ENCODE measurements around the gene TRABD2A. TPM values are rescaled to one million over a fixed set of nuclear protein-coding genes. Genes with fewer than 3 reads are reported as not detected.
"Not testable (repeated sequence)": the region's sequence is repeated elsewhere in the genome, so short reads cannot be mapped to it uniquely, and the experiment has no call there.

The TRABD2A gene
- total RNA-seq, 1 experiment from 2014 or later: 0.68 TPM

DNA sequence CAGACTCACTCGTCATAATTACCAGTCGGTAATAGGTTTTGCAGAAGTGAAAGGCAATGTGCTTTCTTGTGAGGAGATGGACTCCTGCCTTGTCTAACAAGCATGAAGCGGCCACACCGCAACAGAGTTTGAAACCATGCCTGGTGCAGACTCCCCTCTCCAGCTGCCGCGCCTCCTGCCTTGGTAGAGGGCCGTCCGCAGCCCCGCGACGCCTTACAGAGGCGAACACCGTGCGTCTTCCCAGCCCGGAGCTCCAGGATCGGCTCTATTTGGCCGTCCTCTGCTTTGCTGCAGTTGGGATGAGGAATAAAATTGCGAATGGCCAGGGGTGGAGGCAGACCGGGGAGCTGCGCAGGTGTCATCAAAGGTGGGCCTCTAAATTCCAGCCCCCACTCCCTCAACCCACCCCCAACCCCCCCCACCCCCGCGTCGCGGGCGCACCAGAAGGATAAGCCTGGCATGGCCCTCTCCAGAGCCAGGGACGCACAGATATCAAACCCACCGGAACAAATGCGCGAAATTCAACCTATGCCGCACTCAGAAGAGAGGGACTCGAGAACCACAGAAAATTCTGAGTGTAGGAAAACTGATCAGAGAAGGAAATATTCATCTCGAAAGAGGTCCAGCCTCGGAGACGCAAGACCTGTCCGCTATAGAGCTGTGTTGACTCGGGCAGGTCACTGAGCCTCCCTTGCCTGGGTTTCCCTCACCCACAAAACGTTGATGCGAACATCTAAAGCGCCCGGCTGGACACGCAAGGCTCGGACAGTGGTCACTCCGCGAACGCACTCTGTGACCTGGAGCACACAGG, 1.1 kb downstream of the TRABD2A start:
- Mint-ChIP-seq H3K27ac (ENCODE audit: unreplicated experiment) (no peak overlapping the region), H3K9me3 (ENCODE audit: low read depth, unreplicated experiment) (no peaks in the 10 kb centered on the region), H3K27me3 (ENCODE audit: unreplicated experiment) (peaks cover 61% of the 10 kb centered on the region), H3K4me3 (ENCODE audit: low read depth, unreplicated experiment) (peak overlapping the region; percentile 81), H3K4me1 (ENCODE audit: low read depth, unreplicated experiment) (peaks cover 23% of the 10 kb centered on the region), H3K36me3 (ENCODE audit: insufficient read depth, unreplicated experiment) (peaks cover 20% of the 10 kb centered on the region)
- no TSS peak for BruUV-seq (replicated peaks)
- CTCF ChIA-PET: interaction anchor here (0.7 to 0.9 kb wide), 2 partner anchors 24 to 106 kb away, joined by 3 to 8 read pairs; no protein-coding TSS in a partner anchor
- DNase-seq: no peak
- intact Hi-C loops (cut with micrococcal nuclease; ENCODE audit: unreplicated experiment): loop anchor here (5.0 kb wide), 2 partner anchors 72 to 382 kb away; no protein-coding TSS in a partner anchor
- TF ChIP-seq, protein P1, sequence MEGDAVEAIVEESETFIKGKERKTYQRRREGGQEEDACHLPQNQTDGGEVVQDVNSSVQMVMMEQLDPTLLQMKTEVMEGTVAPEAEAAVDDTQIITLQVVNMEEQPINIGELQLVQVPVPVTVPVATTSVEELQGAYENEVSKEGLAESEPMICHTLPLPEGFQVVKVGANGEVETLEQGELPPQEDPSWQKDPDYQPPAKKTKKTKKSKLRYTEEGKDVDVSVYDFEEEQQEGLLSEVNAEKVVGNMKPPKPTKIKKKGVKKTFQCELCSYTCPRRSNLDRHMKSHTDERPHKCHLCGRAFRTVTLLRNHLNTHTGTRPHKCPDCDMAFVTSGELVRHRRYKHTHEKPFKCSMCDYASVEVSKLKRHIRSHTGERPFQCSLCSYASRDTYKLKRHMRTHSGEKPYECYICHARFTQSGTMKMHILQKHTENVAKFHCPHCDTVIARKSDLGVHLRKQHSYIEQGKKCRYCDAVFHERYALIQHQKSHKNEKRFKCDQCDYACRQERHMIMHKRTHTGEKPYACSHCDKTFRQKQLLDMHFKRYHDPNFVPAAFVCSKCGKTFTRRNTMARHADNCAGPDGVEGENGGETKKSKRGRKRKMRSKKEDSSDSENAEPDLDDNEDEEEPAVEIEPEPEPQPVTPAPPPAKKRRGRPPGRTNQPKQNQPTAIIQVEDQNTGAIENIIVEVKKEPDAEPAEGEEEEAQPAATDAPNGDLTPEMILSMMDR (IDR thresholded peaks at IDR 0.05; ENCODE audit: unreplicated experiment): no peak

DNA sequence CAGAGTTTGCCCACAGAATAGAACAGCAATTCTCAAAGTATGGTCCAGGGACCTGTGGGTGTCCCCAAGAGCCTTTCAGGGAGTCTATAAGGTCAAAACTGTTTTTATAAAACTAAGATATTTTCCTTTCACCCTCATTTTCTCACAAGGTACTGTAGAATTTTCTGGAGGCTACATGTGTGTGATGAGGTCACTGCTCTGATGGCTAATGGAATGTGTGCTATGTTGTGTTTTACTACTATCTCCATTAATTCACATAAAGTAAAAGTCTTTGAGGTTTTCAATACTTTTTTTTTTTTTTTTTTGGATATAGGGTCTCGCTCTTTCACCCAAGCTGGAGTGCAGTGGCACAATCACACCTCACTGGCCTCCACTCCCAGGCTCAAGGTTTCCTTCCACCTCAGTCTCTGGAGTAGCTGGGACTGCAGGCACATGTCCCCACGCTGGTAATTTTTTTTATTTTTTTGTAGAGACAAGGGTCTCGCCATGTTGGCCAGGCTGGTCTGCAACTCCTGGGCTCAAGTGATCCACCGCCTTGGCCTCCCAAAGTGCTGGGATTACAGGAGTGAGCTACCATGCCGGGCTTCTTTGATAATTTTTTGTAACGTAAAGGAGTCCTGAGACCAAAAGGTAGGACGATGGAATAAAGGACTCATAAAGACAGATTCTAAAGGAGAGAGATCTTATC, 1.8 kb downstream of the TRABD2A start:
- no TSS peak for BruUV-seq (replicated peaks)
- peaks cover 20% of the 10 kb centered on the region for H3K36me3 Mint-ChIP-seq (ENCODE audit: insufficient read depth, unreplicated experiment)
- CTCF ChIA-PET: interaction anchor here (0.7 to 0.9 kb wide), 2 partner anchors 23 to 107 kb away, joined by 3 to 8 read pairs; no protein-coding TSS in a partner anchor
- no peaks in the 10 kb centered on the region for H3K9me3 Mint-ChIP-seq (ENCODE audit: low read depth, unreplicated experiment)
- intact Hi-C loops (cut with micrococcal nuclease; ENCODE audit: unreplicated experiment): no loop called here
- no peak for DNase-seq
- no peak overlapping the region for H3K27ac Mint-ChIP-seq (ENCODE audit: unreplicated experiment)
- no peak overlapping the region for H3K4me3 Mint-ChIP-seq (ENCODE audit: low read depth, unreplicated experiment)
- TF ChIP-seq, protein P1 (IDR thresholded peaks at IDR 0.05; ENCODE audit: unreplicated experiment): no peak
- H3K4me1 Mint-ChIP-seq (ENCODE audit: low read depth, unreplicated experiment): peaks cover 23% of the 10 kb centered on the region
- peaks cover 64% of the 10 kb centered on the region for H3K27me3 Mint-ChIP-seq (ENCODE audit: unreplicated experiment)

DNA sequence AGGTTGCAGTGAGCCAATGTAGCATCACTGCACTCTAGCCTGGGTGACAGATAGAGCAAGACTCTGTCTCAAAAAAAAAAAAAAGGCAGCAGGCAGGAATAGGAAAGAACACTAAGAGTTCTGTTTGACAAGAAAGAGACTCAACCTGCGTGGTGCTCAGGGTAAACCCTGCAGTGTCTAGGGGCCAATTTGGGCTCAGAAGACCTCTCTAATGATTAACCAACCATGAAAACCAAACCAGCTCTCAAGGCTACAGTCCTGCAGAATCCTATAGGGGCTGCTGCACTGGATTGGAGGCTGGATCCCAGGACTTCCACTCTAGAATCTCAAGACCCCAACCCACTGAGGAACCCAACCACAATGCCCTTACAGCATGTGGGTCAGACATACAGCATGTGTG, 2.4 kb downstream of the TRABD2A start:
- Mint-ChIP-seq H3K9me3 (ENCODE audit: low read depth, unreplicated experiment) (no peaks in the 10 kb centered on the region), H3K4me3 (ENCODE audit: low read depth, unreplicated experiment) (no peak overlapping the region), H3K27ac (ENCODE audit: unreplicated experiment) (no peak overlapping the region), H3K36me3 (ENCODE audit: insufficient read depth, unreplicated experiment) (peaks cover 20% of the 10 kb centered on the region), H3K4me1 (ENCODE audit: low read depth, unreplicated experiment) (peaks cover 23% of the 10 kb centered on the region), H3K27me3 (ENCODE audit: unreplicated experiment) (peaks cover 64% of the 10 kb centered on the region)
- no TSS peak for BruUV-seq (replicated peaks)
- TF ChIP-seq, protein P1 (IDR thresholded peaks at IDR 0.05; ENCODE audit: unreplicated experiment): no peak
- intact Hi-C loops (cut with micrococcal nuclease; ENCODE audit: unreplicated experiment): no loop called here
- CTCF ChIA-PET: no interaction called here
- DNase-seq: no peak

DNA sequence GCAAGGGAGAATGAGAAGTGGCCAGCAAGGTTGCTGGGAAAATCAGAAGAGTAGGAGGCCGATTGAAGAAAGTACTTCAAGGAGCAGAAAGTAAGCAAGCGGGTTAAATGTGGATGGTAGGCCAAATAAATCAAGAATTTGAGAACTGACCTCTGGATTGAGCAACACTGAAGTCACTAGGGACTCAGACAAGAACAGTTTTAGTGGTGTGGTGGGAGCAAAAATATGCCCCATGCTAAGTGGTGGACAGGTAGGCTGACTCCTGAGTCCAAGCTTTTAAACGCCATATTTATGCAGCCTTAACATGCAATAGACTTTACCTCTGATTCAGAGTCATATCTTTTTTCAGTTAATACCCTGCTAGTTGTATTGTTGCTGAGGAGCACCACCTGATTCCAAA, 4.5 kb downstream of the TRABD2A start:
- CTCF ChIA-PET: no interaction called here
- peaks cover 59% of the 10 kb centered on the region for H3K27me3 Mint-ChIP-seq (ENCODE audit: unreplicated experiment)

DNA sequence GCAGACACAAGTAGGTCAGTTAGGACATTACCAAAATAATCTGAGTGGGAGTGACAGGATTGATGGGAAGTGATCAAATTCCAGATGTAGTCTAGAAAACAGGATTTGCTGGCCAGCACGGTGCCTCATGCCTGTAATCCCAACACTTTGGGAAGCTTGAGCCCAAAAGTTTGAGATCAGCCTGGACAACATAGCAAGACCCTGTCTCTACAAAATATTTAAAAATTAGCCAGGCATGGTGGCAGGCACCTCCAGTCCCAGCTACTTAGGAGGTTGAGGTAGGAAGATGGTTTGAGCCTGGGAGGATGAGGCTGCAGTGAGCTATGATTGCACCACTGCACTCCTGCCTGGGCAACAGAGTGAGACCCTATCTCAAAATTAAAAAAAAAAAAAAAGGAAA, 5.3 kb downstream of the TRABD2A start:
- BruUV-seq (replicated peaks); CTCF ChIA-PET; H3K4me1 Mint-ChIP-seq (ENCODE audit: low read depth, unreplicated experiment); DNase-seq; H3K36me3 Mint-ChIP-seq (ENCODE audit: insufficient read depth, unreplicated experiment); H3K27ac Mint-ChIP-seq (ENCODE audit: unreplicated experiment); H3K9me3 Mint-ChIP-seq (ENCODE audit: low read depth, unreplicated experiment); H3K4me3 Mint-ChIP-seq (ENCODE audit: low read depth, unreplicated experiment); intact Hi-C loops (cut with micrococcal nuclease; ENCODE audit: unreplicated experiment): not testable (repeated sequence)
- H3K27me3 Mint-ChIP-seq (ENCODE audit: unreplicated experiment): peaks cover 58% of the 10 kb centered on the region

More for the DNA sequence above, 4.5 kb downstream of the TRABD2A start:
- BruUV-seq (replicated peaks): no TSS peak
- H3K36me3 Mint-ChIP-seq (ENCODE audit: insufficient read depth, unreplicated experiment): peaks cover 12% of the 10 kb centered on the region
- TF ChIP-seq, protein P1 (IDR thresholded peaks at IDR 0.05; ENCODE audit: unreplicated experiment): no peak
- no peaks in the 10 kb centered on the region for H3K9me3 Mint-ChIP-seq (ENCODE audit: low read depth, unreplicated experiment)
- no peak for DNase-seq
- no peak overlapping the region for H3K4me3 Mint-ChIP-seq (ENCODE audit: low read depth, unreplicated experiment)
- no peak overlapping the region for H3K27ac Mint-ChIP-seq (ENCODE audit: unreplicated experiment)
- H3K4me1 Mint-ChIP-seq (ENCODE audit: low read depth, unreplicated experiment): peaks cover 13% of the 10 kb centered on the region
- intact Hi-C loops (cut with micrococcal nuclease; ENCODE audit: unreplicated experiment): no loop called here
